ENCODE measurements around the gene SYT7.

Gene SYT7

GRCh38 chr11:61534933-61535839, 45.7 kb downstream of the SYT7 start:
- no peak for DNase-seq

- DNase-seq, result no peak
Measured at GRCh38 chr11:61534025-61534932, 46.6 kb downstream of the SYT7 start.

GRCh38 chr11:61533401-61533800, 47.5 kb downstream of the SYT7 start:
- DNase-seq, result no peak

GRCh38 chr11:61533039-61533375, 47.9 kb downstream of the SYT7 start:
- no peak for DNase-seq

- DNase-seq, result no peak
Measured at GRCh38 chr11:61532134-61533038, 48.5 kb downstream of the SYT7 start.

- DNase-seq, result no peak
Measured at GRCh38 chr11:61531044-61531443, 49.8 kb downstream of the SYT7 start.

- no peak for DNase-seq
Measured at GRCh38 chr11:61529537-61530225, 51.2 kb downstream of the SYT7 start.

GRCh38 chr11:61528114-61528513, 52.8 kb downstream of the SYT7 start:
- DNase-seq, result no peak

GRCh38 chr11:61526956-61527731, 53.7 kb downstream of the SYT7 start:
- DNase-seq, result no peak

- DNase-seq, result no peak
Measured at GRCh38 chr11:61526229-61526628, 54.6 kb downstream of the SYT7 start.

GRCh38 chr11:61524963-61525587, 55.8 kb downstream of the SYT7 start:
- no peak for DNase-seq

- DNase-seq, result no peak
Measured at GRCh38 chr11:61524446-61524845, 56.4 kb downstream of the SYT7 start.

- no peak for DNase-seq
Measured at GRCh38 chr11:61522881-61523280, 58.0 kb downstream of the SYT7 start.

- no peak for DNase-seq
Measured at GRCh38 chr11:61518032-61518795, 62.7 kb downstream of the SYT7 start.

- no peak for DNase-seq
Measured at GRCh38 chr11:61516675-61517572, 64.0 kb downstream of the SYT7 start.

GRCh38 chr11:61516191-61516590, 64.7 kb downstream of the SYT7 start:
- DNase-seq, result no peak

GRCh38 chr11:61515686-61516085, 65.2 kb downstream of the SYT7 start:
- no peak for DNase-seq

- no peak for DNase-seq
Measured at GRCh38 chr11:61514050-61514917, 66.6 kb downstream of the SYT7 start.

All from SIG-M5 (cell line).